PC-3 (cell line): ENCODE measurements around the gene COL15A1. TPM values are rescaled to one million over a fixed set of nuclear protein-coding genes. Genes with fewer than 3 reads are reported as not detected.

ENCODE experiments used
- ATAC-seq: fragments of 200-7000 bp; cut with Tn5 transposase; 2 replicates; pipeline ENCODE4 v1.9.1; 2020; ENCODE audit warnings: mild to moderate bottlenecking, moderate library complexity
- BruUV-seq: library from RNA; stranded (reverse); fragments of 400-500 nt; replicated peaks from 2 replicates; lab custom pipeline; 2021; lab: Mats Ljungman, UMichigan
- CTCF ChIA-PET: fragments of 300-600 bp; sonication (Branson Sonifier 250); formaldehyde crosslinking; loops from one replicate; lab custom pipeline; 2022; ENCODE audit warnings: antibody characterized with exemption; lab: Charles Lee
- POLR2A ChIA-PET: fragments of 300-600 bp; sonication (Branson Sonifier 250); formaldehyde crosslinking; loops from one replicate; lab custom pipeline; 2022; ENCODE audit warnings: antibody characterized with exemption; ENCODE audit not compliant: unreplicated experiment; lab: Charles Lee
- DNase-seq: peaks from one replicate; pipeline ENCODE4 v3.0.0-alpha.2; 2015
- H2AFZ ChIP-seq: fragments of 300-600 bp; sonication (generic); 2 replicates; pipeline ENCODE4 v1.6.0; 2016; ENCODE audit warnings: antibody characterized with exemption, low read length
- H3F3A ChIP-seq: fragments of 300-600 bp; sonication (generic); one replicate; pipeline ENCODE4 v1.6.0; 2017; ENCODE audit warnings: antibody characterized with exemption, low read length, control low read depth, mild to moderate bottlenecking; ENCODE audit not compliant: unreplicated experiment
- H3K27ac ChIP-seq: fragments of 300-600 bp; sonication (generic); 2 replicates; pipeline ENCODE4 v1.5.1; 2016; ENCODE audit warnings: mild to moderate bottlenecking, low read length
- H3K27me3 ChIP-seq: fragments of 300-600 bp; sonication (generic); 2 replicates; pipeline ENCODE4 v1.6.1; 2016; ENCODE audit warnings: low read length, mixed read lengths
- H3K36me3 ChIP-seq: fragments of 300-600 bp; sonication (generic); 2 replicates; pipeline ENCODE4 v1.6.1; 2016; ENCODE audit warnings: low read depth, mixed run types, low read length, mixed read lengths
- H3K4me1 ChIP-seq: fragments of 300-600 bp; sonication (generic); 2 replicates; pipeline ENCODE4 v1.5.1; 2016; ENCODE audit warnings: low read length; ENCODE audit not compliant: insufficient read depth
- H3K4me2 ChIP-seq: fragments of 300-600 bp; sonication (generic); 2 replicates; pipeline ENCODE4 v1.6.0; 2016; ENCODE audit warnings: low read length
- H3K4me3 ChIP-seq: fragments of 300-600 bp; sonication (generic); 2 replicates; pipeline ENCODE4 v1.5.1; 2016; ENCODE audit warnings: mild to moderate bottlenecking, low read length, mixed read lengths
- H3K79me2 ChIP-seq: fragments of 300-600 bp; sonication (generic); 2 replicates; pipeline ENCODE4 v1.6.1; 2017; ENCODE audit warnings: low read length, mixed read lengths
- H3K9ac ChIP-seq: fragments of 300-600 bp; sonication (generic); 2 replicates; pipeline ENCODE4 v1.6.0; 2016; ENCODE audit warnings: mild to moderate bottlenecking, low read length
- H3K9me2 ChIP-seq: fragments of 300-600 bp; sonication (generic); replicated peaks from 2 replicates; pipeline ENCODE4 v1.6.1; 2016; ENCODE audit warnings: mixed run types, low read length, mixed read lengths
- H3K9me3 ChIP-seq: fragments of 300-600 bp; sonication (generic); 2 replicates; pipeline ENCODE4 v1.6.1; 2016; ENCODE audit warnings: low read length, mixed read lengths
- H4K20me1 ChIP-seq: fragments of 300-600 bp; sonication (generic); 2 replicates; pipeline ENCODE4 v1.6.1; 2016; ENCODE audit warnings: low read length, mixed read lengths
- EZH2 ChIP-seq: fragments of 300-600 bp; sonication (generic); IDR thresholded peaks from one replicate; pipeline ENCODE4 v1.6.1; 2017; ENCODE audit warnings: antibody characterized with exemption, mild to moderate bottlenecking, low read length; ENCODE audit not compliant: unreplicated experiment
- EZH2phosphoT487 ChIP-seq: fragments of 300-600 bp; sonication (generic); IDR thresholded peaks from 2 replicates; pipeline ENCODE4 v1.6.1; 2018; ENCODE audit warnings: mild to moderate bottlenecking, antibody characterized with exemption, low read length, borderline replicate concordance
- intact Hi-C: fragments of 100-400 bp; cut with micrococcal nuclease; formaldehyde crosslinking; loops from 2 replicates; pipeline ENCODE4 v1.9.0; 2023
- total RNA-seq: library from RNA; depleted of rRNA; stranded (reverse); fragments of >200 nt; gene quantifications from 2 replicates; pipeline ENCODE4 v1.2.3, GENCODE V29; 2014
- TF ChIP-seq, protein P1 (sequence below): fragments of 300-600 bp; sonication (generic); conservative IDR thresholded peaks from 2 replicates; pipeline ENCODE4 v1.5.1; 2017; ENCODE audit warnings: antibody characterized with exemption, low read depth, mild to moderate bottlenecking, low read length

COL15A1 gene
- total RNA-seq, 1 experiment from 2014 or later: 0.04 TPM

DNA sequence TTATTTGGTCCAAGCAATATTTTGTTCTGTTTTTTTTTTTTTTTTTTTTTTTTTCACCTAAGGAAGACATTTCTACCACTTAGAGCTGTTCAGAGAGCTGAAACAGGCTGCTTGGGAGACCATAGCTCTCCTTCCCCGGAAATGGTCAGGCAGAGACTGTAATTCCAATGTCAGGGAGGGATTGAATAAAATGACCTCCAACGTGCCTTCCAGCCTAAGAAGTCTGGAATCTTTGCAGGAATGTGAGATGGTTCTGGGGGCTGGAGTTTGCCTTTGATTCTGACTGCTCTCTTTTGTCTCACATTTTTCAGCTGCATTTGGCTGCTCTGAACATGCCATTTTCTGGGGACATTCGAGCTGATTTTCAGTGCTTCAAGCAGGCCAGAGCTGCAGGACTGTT is 122.9 kb downstream of the COL15A1 start:
- CTCF ChIA-PET: interaction anchor here (0.5 kb wide), 1 partner anchor 9 kb away, joined by 4 read pairs; no protein-coding TSS in a partner anchor

DNA sequence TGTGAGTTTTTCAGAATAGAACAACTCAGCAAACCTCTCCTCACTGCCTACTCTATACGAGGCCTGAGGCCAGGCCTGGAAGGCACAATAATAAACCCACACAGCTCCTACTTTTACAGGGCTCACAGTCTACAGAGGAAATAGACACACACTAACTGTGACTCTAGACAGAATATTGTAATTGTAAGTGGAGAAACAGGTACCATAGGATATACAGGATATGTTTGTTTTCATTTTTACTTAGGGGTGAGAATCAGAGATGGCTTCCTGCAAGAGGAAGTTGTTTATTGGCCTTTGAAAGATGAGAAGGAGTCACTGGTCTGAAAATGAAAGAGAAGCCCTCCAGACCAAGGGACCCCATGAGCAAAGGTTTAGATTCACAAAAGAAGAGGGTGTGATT is 125.4 kb downstream of the COL15A1 start:
- intact Hi-C loops: no loop called here

More for the DNA sequence above, 122.9 kb downstream of the COL15A1 start:
- Histone ChIP-seq H3K4me3 (no peak overlapping the region), H3K27me3 (no peaks in the 10 kb centered on the region), H3F3A (no peaks in the 10 kb centered on the region), H2AFZ (no peak overlapping the region), H3K4me1 (no peaks in the 10 kb centered on the region), H3K9ac (no peak overlapping the region), H4K20me1 (no peaks in the 10 kb centered on the region), H3K36me3 (no peaks in the 10 kb centered on the region), H3K79me2 (no peaks in the 10 kb centered on the region), H3K27ac (no peak overlapping the region), H3K9me2 (no peaks in the 10 kb centered on the region), H3K9me3 (no peaks in the 10 kb centered on the region), H3K4me2 (no peak overlapping the region)
- POLR2A ChIA-PET: no interaction called here
- ATAC-seq (no peak), DNase-seq (no peak)
- intact Hi-C loops: no loop called here
- no TSS peak for BruUV-seq
- TF ChIP-seq EZH2 (no peak), EZH2phosphoT487 (no peak)
- TF ChIP-seq, protein P1, sequence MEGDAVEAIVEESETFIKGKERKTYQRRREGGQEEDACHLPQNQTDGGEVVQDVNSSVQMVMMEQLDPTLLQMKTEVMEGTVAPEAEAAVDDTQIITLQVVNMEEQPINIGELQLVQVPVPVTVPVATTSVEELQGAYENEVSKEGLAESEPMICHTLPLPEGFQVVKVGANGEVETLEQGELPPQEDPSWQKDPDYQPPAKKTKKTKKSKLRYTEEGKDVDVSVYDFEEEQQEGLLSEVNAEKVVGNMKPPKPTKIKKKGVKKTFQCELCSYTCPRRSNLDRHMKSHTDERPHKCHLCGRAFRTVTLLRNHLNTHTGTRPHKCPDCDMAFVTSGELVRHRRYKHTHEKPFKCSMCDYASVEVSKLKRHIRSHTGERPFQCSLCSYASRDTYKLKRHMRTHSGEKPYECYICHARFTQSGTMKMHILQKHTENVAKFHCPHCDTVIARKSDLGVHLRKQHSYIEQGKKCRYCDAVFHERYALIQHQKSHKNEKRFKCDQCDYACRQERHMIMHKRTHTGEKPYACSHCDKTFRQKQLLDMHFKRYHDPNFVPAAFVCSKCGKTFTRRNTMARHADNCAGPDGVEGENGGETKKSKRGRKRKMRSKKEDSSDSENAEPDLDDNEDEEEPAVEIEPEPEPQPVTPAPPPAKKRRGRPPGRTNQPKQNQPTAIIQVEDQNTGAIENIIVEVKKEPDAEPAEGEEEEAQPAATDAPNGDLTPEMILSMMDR: no peak

DNA sequence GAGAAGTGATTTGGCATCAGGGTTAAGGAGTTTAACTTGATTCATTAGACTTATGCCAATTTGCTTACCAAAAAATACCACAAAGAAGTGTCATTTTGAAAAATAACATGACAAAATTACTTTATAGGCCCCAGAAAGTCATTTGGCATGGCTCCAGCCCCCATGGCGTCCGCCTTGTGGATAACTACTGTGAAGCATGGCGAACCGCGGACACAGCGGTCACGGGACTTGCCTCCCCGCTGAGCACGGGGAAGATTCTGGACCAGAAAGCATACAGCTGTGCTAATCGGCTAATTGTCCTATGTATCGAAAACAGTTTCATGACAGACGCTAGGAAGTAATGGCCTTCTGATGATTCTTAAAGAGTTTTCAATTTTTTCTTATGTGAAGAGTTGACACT is 125.8 kb downstream of the COL15A1 start:
- Histone ChIP-seq H3K4me2 (no peak overlapping the region), H2AFZ (no peak overlapping the region), H3K9me3 (no peaks in the 10 kb centered on the region), H3K4me1 (no peaks in the 10 kb centered on the region), H3K9me2 (no peaks in the 10 kb centered on the region), H3K4me3 (no peak overlapping the region), H4K20me1 (no peaks in the 10 kb centered on the region), H3K36me3 (no peaks in the 10 kb centered on the region), H3K9ac (no peak overlapping the region), H3K27ac (no peak overlapping the region), H3K27me3 (no peaks in the 10 kb centered on the region), H3K79me2 (no peaks in the 10 kb centered on the region), H3F3A (no peaks in the 10 kb centered on the region)
- no TSS peak for BruUV-seq
- TF ChIP-seq, protein P1: no peak
- TF ChIP-seq EZH2phosphoT487: no peak
- TF ChIP-seq EZH2: no peak
- DNase-seq: no peak
- intact Hi-C loops: no loop called here
- POLR2A ChIA-PET: no interaction called here
- CTCF ChIA-PET: no interaction called here
- no peak for ATAC-seq

More for the DNA sequence above, 125.4 kb downstream of the COL15A1 start:
- Histone ChIP-seq H3K27me3 (no peaks in the 10 kb centered on the region), H3K36me3 (no peaks in the 10 kb centered on the region), H3K9me2 (no peaks in the 10 kb centered on the region), H3F3A (no peaks in the 10 kb centered on the region), H3K9ac (no peak overlapping the region), H2AFZ (no peak overlapping the region), H3K4me2 (no peak overlapping the region), H3K79me2 (no peaks in the 10 kb centered on the region), H3K9me3 (no peaks in the 10 kb centered on the region), H3K4me3 (no peak overlapping the region), H4K20me1 (no peaks in the 10 kb centered on the region), H3K4me1 (no peaks in the 10 kb centered on the region), H3K27ac (no peak overlapping the region)
- no TSS peak for BruUV-seq
- no peak for ATAC-seq
- ChIA-PET CTCF (no interaction called here), POLR2A (no interaction called here)
- no peak for TF ChIP-seq EZH2phosphoT487
- no peak for TF ChIP-seq EZH2
- TF ChIP-seq, protein P1: no peak
- no peak for DNase-seq
